Ovary (tissue), 3 donors: Measurements from ENCODE around the gene GABRB1.

Experiments used
- CTCF ChIP-seq, 3 donors: fragments of 450-650 bp in 2 of 3; fragments of 200-600 bp in 1 of 3; IDR thresholded peaks; one replicate each; pipeline versions ENCODE4 v1.5.1 to v1.8.0; 2016 to 2022; ENCODE audit warnings: antibody characterized with exemption in 3 of 3, mild to moderate bottlenecking in 1 of 3
- POLR2A ChIP-seq: fragments of 450-650 bp; IDR thresholded peaks from one replicate; pipeline ENCODE4 v1.6.1; 2017; ENCODE audit warnings: antibody characterized with exemption, mild to moderate bottlenecking, moderate library complexity
- donor health status: DM: no; HTN: no; CAD: no.

DNA sequence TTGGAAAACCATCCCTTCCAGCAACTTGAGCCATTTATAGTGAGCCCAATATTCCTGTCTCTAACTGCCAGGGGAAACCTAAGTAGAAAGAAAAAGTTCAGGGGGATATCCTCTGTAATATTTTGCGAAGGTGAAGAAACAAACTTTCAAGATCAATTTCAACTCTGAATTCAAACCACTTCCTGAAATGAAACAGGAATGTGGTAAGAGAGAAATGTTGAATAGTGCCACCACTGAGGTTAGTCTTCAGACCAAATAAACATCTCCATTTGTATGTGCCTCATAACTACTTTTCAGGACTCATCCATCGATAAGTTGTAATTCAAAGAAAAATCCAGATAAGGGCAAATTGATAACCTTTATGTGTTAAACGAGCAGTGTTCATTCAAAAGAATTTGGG lies 128.7 kb downstream of the GABRB1 start:
- TF ChIP-seq CTCF (IDR thresholded peaks at IDR 0.05) (no peak), POLR2A (no peak)
